ENCODE measurements around the gene NHERF2.

- TF ChIP-seq, protein P1, sequence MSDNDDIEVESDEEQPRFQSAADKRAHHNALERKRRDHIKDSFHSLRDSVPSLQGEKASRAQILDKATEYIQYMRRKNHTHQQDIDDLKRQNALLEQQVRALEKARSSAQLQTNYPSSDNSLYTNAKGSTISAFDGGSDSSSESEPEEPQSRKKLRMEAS (IDR thresholded peaks at IDR 0.05; ENCODE audit: low read depth, low read length), result no peak
- TF ChIP-seq, protein P2, sequence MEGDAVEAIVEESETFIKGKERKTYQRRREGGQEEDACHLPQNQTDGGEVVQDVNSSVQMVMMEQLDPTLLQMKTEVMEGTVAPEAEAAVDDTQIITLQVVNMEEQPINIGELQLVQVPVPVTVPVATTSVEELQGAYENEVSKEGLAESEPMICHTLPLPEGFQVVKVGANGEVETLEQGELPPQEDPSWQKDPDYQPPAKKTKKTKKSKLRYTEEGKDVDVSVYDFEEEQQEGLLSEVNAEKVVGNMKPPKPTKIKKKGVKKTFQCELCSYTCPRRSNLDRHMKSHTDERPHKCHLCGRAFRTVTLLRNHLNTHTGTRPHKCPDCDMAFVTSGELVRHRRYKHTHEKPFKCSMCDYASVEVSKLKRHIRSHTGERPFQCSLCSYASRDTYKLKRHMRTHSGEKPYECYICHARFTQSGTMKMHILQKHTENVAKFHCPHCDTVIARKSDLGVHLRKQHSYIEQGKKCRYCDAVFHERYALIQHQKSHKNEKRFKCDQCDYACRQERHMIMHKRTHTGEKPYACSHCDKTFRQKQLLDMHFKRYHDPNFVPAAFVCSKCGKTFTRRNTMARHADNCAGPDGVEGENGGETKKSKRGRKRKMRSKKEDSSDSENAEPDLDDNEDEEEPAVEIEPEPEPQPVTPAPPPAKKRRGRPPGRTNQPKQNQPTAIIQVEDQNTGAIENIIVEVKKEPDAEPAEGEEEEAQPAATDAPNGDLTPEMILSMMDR (IDR thresholded peaks at IDR 0.05; ENCODE audit: low read depth, low read length), result no peak
Observed at GRCh38 chr16:1976951-1977874, 49.5 kb upstream of the NHERF2 start.

All from NB4 (cell line).